Measurements from ENCODE around the gene SERTAD2. TPM values are rescaled to one million over a fixed set of nuclear protein-coding genes. Genes with fewer than 3 reads are reported as not detected.

The SERTAD2 gene
- total RNA-seq, 2 donors from 2014 or later = 11.2 to 20.7 TPM

DNA sequence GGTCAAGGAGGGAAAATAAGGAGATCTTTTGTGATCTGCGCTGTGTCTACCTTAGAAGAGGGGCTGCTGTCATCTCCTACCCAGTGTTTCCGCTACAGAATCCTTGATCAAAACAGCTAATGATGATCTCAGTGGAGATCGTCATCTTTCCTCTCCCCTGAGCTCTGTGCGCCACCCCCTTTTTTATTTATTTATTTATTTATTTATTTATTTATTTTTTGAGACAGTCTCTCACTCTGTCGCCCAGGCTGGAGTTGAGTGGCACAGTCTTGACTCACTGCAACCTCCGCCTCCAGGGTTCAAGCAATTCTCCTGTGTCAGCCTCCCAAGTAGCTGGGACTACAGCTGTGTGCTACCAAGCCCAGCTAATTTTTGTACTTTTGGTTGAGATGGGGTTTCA, 55.5 kb downstream of the SERTAD2 start:
- no peak for TF ChIP-seq CTCF (IDR thresholded peaks at IDR 0.05)
- intact Hi-C loops (cut with DNase I) = loop anchor here (10.0 kb wide), 1 partner anchor 447 kb away; no protein-coding TSS in a partner anchor

GRCh38 chr2:64595397-64596176, 58.1 kb downstream of the SERTAD2 start:
- Histone ChIP-seq H3K4me1 (peaks cover 4% of the 10 kb centered on the region), H3K27me3 (no peaks in the 10 kb centered on the region), H3K27ac (peak overlapping the region; percentile 32), H3K9ac (ENCODE audit: low read depth in 2 of 2, low read length in 2 of 2) (peak overlapping the region in 1 of 2 donors; percentile 3), H3K36me3 (no peaks in the 10 kb centered on the region), H3K4me3 (no peak overlapping the region), H3K9me3 (no peaks in the 10 kb centered on the region)
- DNase-seq = peak; percentile 51
- TF ChIP-seq CTCF (IDR thresholded peaks at IDR 0.05) = peak; percentile 25
- intact Hi-C loops (cut with DNase I) = loop anchor here (10.0 kb wide), 1 partner anchor 449 kb away; no protein-coding TSS in a partner anchor

More for the DNA sequence above, 55.5 kb downstream of the SERTAD2 start:
- Histone ChIP-seq H3K4me1 (peaks cover 4% of the 10 kb centered on the region), H3K27me3 (no peaks in the 10 kb centered on the region), H3K4me3 (no peak overlapping the region), H3K27ac (no peak overlapping the region), H3K9me3 (no peaks in the 10 kb centered on the region), H3K9ac (ENCODE audit: low read depth in 2 of 2, low read length in 2 of 2) (no peak overlapping the region), H3K36me3 (no peaks in the 10 kb centered on the region)
- DNase-seq = no peak

GRCh38 chr2:64594226-64594989, 59.3 kb downstream of the SERTAD2 start:
- Histone ChIP-seq H3K9me3 (no peaks in the 10 kb centered on the region), H3K4me1 (peaks cover 4% of the 10 kb centered on the region), H3K27me3 (no peaks in the 10 kb centered on the region), H3K36me3 (no peaks in the 10 kb centered on the region), H3K9ac (ENCODE audit: low read depth in 2 of 2, low read length in 2 of 2) (no peak overlapping the region), H3K27ac (no peak overlapping the region), H3K4me3 (no peak overlapping the region)
- no peak for DNase-seq
- no peak for TF ChIP-seq CTCF (IDR thresholded peaks at IDR 0.05)
- intact Hi-C loops (cut with DNase I) = loop anchor here (10.0 kb wide), 1 partner anchor 450 kb away; no protein-coding TSS in a partner anchor

GRCh38 chr2:64593035-64593655, 60.6 kb downstream of the SERTAD2 start:
- intact Hi-C loops (cut with DNase I) = loop anchor here (10.0 kb wide), 1 partner anchor 452 kb away; no protein-coding TSS in a partner anchor
- Histone ChIP-seq H3K27me3 (no peaks in the 10 kb centered on the region), H3K27ac (no peak overlapping the region), H3K9me3 (no peaks in the 10 kb centered on the region), H3K4me3 (no peak overlapping the region), H3K36me3 (no peaks in the 10 kb centered on the region), H3K9ac (ENCODE audit: low read depth in 2 of 2, low read length in 2 of 2) (no peak overlapping the region), H3K4me1 (peaks cover 4% of the 10 kb centered on the region)
- no peak for TF ChIP-seq CTCF (IDR thresholded peaks at IDR 0.05)
- DNase-seq = no peak

GRCh38 chr2:64591188-64591587, 62.5 kb downstream of the SERTAD2 start:
- H3K27me3 ChIP-seq = no peaks in the 10 kb centered on the region
- H3K27ac ChIP-seq = no peak overlapping the region
- H3K36me3 ChIP-seq = no peaks in the 10 kb centered on the region
- no peak for DNase-seq
- H3K9me3 ChIP-seq = no peaks in the 10 kb centered on the region
- intact Hi-C loops (cut with DNase I) = loop anchor here (10.0 kb wide), 1 partner anchor 454 kb away; no protein-coding TSS in a partner anchor
- no peak overlapping the region for H3K9ac ChIP-seq (ENCODE audit: low read depth in 2 of 2, low read length in 2 of 2)
- no peak for TF ChIP-seq CTCF (IDR thresholded peaks at IDR 0.05)
- H3K4me3 ChIP-seq = no peak overlapping the region
- H3K4me1 ChIP-seq = peaks cover 4% of the 10 kb centered on the region

Data from colonic mucosa (tissue), 4 donors.